Caki2 (cell line): ENCODE data around the gene MEIS1. TPM values are rescaled to one million over a fixed set of nuclear protein-coding genes. Genes with fewer than 3 reads are reported as not detected.

Experiments used
- DNase-seq: peaks from one replicate; pipeline ENCODE4 v3.0.0-alpha.2; 2015; ENCODE audit warnings: low read depth
- in situ Hi-C: cut with HindIII; loops from 2 replicates; pipeline ENCODE4 v1.10.0; 2016; ENCODE audit warnings: low sequenced_read_pairs, low pct_unique_long_range_greater_than_20kb, mixed read lengths
- total RNA-seq: library from RNA; depleted of rRNA; stranded (reverse); fragments of >200 nt; shearing (Covaris generic); gene quantifications from 2 replicates; pipeline ENCODE4 v1.2.3, GENCODE V29; 2014; ENCODE audit warnings: low replicate concordance

MEIS1 gene
- total RNA-seq, 1 experiment from 2014 or later: 2.7 TPM

GRCh38 chr2:66581339-66582103, 146.6 kb downstream of the MEIS1 start:
- DNase-seq: no peak
- in situ Hi-C loops: no loop called here

- in situ Hi-C loops: no loop called here
- no peak for DNase-seq
Measured at GRCh38 chr2:66582104-66582986, 147.4 kb downstream of the MEIS1 start.

- in situ Hi-C loops: no loop called here
- DNase-seq: no peak
Measured at GRCh38 chr2:66582987-66583880, 148.3 kb downstream of the MEIS1 start.

DNA sequence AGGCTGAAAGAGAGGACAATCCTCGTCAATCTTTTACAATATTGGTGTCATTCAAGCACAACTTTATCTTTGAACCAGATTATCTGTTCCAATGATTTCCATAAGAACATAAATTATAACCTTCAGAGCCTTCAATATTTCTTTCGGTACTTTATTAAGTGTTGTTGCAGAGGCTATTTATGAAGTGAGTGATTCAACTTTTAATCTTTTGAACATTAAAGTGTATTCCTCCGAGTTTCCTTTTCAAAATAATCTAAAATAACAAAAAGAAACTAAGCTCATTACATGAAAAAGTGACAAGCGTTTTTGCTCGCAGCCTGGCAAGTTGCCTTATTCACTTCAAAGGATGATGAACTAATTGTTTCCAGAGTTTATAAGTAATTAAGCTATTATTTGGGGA, 149.0 kb downstream of the MEIS1 start:
- in situ Hi-C loops: no loop called here

GRCh38 chr2:66585587-66585986, 150.7 kb downstream of the MEIS1 start:
- in situ Hi-C loops: no loop called here
- DNase-seq: no peak

More for the DNA sequence above, 149.0 kb downstream of the MEIS1 start:
- DNase-seq: no peak

DNA sequence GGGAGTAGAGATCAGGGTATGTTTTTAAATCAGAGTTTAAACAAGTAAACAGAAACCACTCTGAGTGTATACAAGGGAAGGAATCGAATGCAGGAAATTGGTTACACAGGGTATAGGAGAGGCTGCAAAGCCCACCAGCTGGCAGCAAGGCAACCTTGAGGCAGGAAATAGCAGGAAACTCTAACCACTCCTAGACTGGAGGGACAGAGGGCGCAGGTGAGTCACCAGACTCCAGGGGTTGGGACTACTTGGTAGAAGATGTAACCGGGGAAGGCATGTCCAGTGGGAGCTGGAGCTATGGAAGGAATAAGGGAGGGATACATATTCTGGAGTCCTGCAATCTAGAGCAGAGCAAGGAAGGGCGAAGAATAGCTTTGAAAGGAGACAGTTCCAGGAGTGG, 152.3 kb downstream of the MEIS1 start:
- in situ Hi-C loops: no loop called here
- DNase-seq: no peak

GRCh38 chr2:66594001-66594400, 159.1 kb downstream of the MEIS1 start:
- no peak for DNase-seq
- in situ Hi-C loops: no loop called here

GRCh38 chr2:66595556-66595955, 160.6 kb downstream of the MEIS1 start:
- in situ Hi-C loops: no loop called here
- no peak for DNase-seq

DNA sequence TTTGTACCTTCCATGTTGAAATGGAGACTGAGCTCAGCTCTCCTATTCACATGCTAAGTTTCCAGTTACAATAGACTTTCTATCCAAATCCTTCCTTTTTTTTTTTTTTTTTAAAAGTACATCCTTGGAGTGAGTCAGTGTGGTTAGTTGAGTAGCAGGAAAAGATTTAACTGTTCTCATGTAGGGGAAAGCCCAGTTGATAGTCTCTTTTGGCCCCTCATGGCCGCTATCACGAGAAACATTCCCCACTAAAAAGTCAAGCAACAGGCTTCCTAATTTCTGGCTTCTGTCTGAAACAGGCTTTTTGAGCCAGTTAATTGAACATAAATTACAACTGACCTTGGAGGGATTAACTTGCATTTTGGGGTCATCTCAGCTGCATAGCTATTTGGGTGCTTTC, 161.3 kb downstream of the MEIS1 start:
- no peak for DNase-seq
- in situ Hi-C loops: no loop called here

DNA sequence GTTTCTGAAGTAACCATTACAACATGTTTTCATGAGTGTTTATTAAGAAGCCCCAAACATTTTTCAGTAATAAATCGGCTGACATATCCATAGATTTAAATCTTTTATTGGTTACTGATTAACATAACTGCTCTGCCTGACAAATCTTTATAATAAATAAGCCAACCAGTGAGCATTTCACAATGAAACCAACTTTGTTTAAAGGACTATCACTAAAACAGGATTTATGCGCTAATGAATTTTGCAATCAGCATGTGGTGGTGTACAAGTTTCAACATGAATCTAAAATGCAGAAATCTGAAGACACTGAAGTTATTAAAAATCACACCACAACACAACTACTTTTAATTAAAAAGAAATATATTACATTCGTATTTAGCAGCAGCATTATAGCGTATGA, 166.7 kb downstream of the MEIS1 start:
- in situ Hi-C loops: no loop called here

DNA sequence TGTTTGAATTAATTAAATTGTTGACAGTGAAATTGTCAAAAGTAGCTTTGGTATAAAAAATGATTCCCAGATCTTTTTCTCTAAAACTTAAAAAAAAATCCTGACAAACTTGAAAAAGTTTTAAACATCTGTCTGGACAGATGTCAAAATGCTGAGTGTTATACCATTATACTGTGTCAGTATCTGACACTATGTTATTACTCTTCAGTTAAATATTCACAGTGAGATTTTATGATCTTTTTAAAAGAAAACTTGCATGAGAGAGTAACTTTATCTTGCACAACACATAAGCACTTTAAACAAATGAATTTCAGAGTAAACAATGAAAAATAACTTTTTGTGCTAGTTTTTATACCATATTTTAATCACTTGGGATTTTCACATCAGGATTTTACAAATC, 167.4 kb downstream of the MEIS1 start:
- in situ Hi-C loops: no loop called here
- no peak for DNase-seq

More for the DNA sequence above, 166.7 kb downstream of the MEIS1 start:
- no peak for DNase-seq

- in situ Hi-C loops: no loop called here
- DNase-seq: no peak
Measured at GRCh38 chr2:66604326-66604725, 169.4 kb downstream of the MEIS1 start.

DNA sequence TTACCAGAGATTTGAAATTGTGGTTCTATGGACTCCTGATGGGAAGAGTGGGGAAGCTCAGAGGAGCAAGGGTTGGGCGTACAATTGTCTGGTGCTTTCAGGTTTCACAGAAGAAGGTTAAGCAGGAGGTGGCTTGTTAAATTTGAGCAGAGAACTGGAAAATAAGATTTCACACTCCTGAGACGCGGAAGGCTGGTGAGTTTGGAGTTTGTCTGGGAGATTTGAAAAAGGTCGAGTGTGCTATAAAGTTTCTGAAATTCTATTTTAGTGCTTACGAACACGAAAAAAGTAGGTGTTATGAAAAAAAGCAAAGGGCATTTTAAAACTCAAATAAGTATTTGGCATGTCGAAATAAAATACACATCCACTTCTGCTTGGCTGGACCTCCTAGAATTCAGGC, 170.1 kb downstream of the MEIS1 start:
- in situ Hi-C loops: no loop called here
- no peak for DNase-seq

DNA sequence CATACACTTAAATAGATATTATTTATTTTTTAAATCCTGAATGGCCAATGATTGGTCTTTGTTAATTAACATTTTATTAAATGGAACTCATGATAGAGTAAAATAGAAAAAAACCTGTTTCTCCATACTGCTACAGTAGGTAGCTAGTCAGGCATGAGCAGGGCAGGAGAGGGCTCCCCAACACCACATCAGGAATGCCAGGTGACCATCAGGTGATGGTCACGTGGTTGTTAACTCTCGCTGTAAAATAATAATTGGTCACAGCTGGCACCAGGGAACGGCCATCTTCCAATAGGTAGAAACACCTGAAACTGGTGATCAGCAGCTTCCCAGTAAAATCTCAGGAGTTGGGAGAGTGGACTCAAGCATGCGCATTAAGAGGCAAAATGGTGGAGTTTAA, 172.2 kb downstream of the MEIS1 start:
- in situ Hi-C loops: no loop called here
- DNase-seq: no peak
